Esophagus squamous epithelium (tissue), 4 donors: ENCODE results near the gene DAAM1.

Experiments used
- POLR2A ChIP-seq, 4 donors: fragments of 450-650 bp; IDR thresholded peaks; one replicate each; pipeline ENCODE4 v1.6.1; 2017; ENCODE audit warnings: antibody characterized with exemption in 4 of 4, mild to moderate bottlenecking in 4 of 4, moderate library complexity in 3 of 4
- TF ChIP-seq, protein P1 (sequence below), 6 experiments: fragments of 450-650 bp in 4 of 6; fragments of 200-600 bp in 2 of 6; sonication (generic) in 2 of 6; IDR thresholded peaks; one replicate each; pipeline ENCODE4 v1.5.1; 2016 to 2019; ENCODE audit warnings: antibody characterized with exemption in 6 of 6, mild to moderate bottlenecking in 4 of 6, moderate library complexity in 4 of 6

DNA sequence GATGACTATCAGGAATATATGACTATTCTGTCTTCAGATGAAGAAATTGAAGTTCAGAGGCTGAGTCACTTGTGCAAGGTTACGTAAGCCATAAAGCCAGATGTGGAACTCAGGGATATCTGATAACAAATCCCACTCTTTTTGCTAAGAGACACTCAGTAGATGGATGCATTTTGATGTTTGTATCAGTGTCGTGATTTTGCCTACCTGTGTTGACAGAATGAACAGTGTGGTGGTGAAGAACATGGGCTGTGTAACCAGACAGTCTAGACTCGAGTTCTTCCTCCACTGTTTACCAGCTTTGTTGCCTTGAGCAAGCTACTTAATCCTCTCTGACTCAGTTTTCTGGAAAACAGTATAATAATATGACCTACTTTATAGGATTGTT, 93.9 kb downstream of the DAAM1 start:
- TF ChIP-seq, protein P1, sequence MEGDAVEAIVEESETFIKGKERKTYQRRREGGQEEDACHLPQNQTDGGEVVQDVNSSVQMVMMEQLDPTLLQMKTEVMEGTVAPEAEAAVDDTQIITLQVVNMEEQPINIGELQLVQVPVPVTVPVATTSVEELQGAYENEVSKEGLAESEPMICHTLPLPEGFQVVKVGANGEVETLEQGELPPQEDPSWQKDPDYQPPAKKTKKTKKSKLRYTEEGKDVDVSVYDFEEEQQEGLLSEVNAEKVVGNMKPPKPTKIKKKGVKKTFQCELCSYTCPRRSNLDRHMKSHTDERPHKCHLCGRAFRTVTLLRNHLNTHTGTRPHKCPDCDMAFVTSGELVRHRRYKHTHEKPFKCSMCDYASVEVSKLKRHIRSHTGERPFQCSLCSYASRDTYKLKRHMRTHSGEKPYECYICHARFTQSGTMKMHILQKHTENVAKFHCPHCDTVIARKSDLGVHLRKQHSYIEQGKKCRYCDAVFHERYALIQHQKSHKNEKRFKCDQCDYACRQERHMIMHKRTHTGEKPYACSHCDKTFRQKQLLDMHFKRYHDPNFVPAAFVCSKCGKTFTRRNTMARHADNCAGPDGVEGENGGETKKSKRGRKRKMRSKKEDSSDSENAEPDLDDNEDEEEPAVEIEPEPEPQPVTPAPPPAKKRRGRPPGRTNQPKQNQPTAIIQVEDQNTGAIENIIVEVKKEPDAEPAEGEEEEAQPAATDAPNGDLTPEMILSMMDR (IDR thresholded peaks at IDR 0.05), result no peak
- TF ChIP-seq POLR2A (IDR thresholded peaks at IDR 0.05), result no peak
